ENCODE data around the gene FAM163A.
"Not testable (repeated sequence)": the region's sequence is repeated elsewhere in the genome, so short reads cannot be mapped to it uniquely, and the experiment has no call there.

The FAM163A gene

DNA sequence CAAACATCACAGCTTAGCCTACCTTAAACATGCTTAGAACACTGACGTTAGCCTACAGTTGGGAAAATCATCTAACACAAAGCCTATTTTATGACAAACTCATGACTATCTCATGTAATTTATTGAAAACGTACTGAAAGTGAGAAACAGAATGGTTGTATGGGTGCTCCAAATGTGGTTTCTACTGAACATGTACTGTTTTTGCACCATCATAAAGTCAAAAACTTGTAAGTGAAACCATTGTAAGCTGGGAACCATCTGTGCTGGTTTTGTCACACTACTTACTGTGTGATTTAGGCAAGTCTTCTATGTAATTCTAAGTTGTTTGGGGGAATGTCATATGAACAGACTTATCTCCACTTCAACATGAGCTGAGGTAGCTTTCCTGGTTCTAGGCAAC, 79.0 kb downstream of the FAM163A start:
- no CpG with 5 or more reads among the region's 2 CpGs for WGBS (ENCODE audit: insufficient coverage, insufficient read length)

DNA sequence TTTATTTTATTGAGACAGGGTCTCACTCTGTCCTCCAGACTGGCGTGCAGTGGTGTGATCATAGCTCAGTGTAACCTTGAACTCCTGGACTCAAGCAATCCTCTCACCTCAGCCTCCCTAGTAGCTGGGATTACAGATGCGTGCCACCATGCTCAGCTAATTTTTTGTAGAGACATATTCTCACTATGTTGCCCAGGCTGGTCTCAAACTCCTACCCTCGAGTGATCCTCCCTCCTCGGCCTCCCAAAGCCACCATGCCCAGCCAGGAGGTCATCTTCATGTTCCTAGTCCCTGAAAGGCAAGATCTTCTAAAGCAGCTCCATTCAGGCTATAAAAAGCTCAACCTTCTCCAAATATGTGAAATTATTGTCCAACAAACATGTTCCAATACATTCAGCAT, 80.6 kb downstream of the FAM163A start:
- Histone ChIP-seq H3K4me3 (ENCODE audit: low read length) (no peak overlapping the region), H3K27ac (ENCODE audit: low read length) (no peak overlapping the region), H3K9me3 (ENCODE audit: control insufficient read depth, insufficient read depth, low read length) (no peaks in the 10 kb centered on the region), H3K4me1 (ENCODE audit: control insufficient read depth, insufficient read depth, low read length) (no peaks in the 10 kb centered on the region), H3K36me3 (ENCODE audit: control insufficient read depth, insufficient read depth, low read length) (no peaks in the 10 kb centered on the region), H3K27me3 (ENCODE audit: control insufficient read depth, insufficient read depth, low read length) (no peaks in the 10 kb centered on the region)
- no peak for DNase-seq (ENCODE audit: low read depth, low spot score)
- no CpG with 5 or more reads among the region's 4 CpGs for WGBS (ENCODE audit: insufficient coverage, insufficient read length)

More for the DNA sequence above, 79.0 kb downstream of the FAM163A start:
- no peak for DNase-seq (ENCODE audit: low read depth, low spot score)
- no peak overlapping the region for H3K4me3 ChIP-seq (ENCODE audit: low read length)
- no peaks in the 10 kb centered on the region for H3K36me3 ChIP-seq (ENCODE audit: control insufficient read depth, insufficient read depth, low read length)
- no peaks in the 10 kb centered on the region for H3K4me1 ChIP-seq (ENCODE audit: control insufficient read depth, insufficient read depth, low read length)
- no peak overlapping the region for H3K27ac ChIP-seq (ENCODE audit: low read length)
- no peaks in the 10 kb centered on the region for H3K27me3 ChIP-seq (ENCODE audit: control insufficient read depth, insufficient read depth, low read length)
- H3K9me3 ChIP-seq (ENCODE audit: control insufficient read depth, insufficient read depth, low read length) = no peaks in the 10 kb centered on the region

GRCh38 chr1:179824265-179824664, 81.2 kb downstream of the FAM163A start:
- Histone ChIP-seq H3K27me3 (ENCODE audit: control insufficient read depth, insufficient read depth, low read length) (no peaks in the 10 kb centered on the region), H3K4me3 (ENCODE audit: low read length) (no peak overlapping the region), H3K36me3 (ENCODE audit: control insufficient read depth, insufficient read depth, low read length) (no peaks in the 10 kb centered on the region), H3K4me1 (ENCODE audit: control insufficient read depth, insufficient read depth, low read length) (no peaks in the 10 kb centered on the region), H3K27ac (ENCODE audit: low read length) (no peak overlapping the region), H3K9me3 (ENCODE audit: control insufficient read depth, insufficient read depth, low read length) (no peaks in the 10 kb centered on the region)
- no CpG with 5 or more reads among the region's 6 CpGs for WGBS (ENCODE audit: insufficient coverage, insufficient read length)
- DNase-seq (ENCODE audit: low read depth, low spot score) = no peak

DNA sequence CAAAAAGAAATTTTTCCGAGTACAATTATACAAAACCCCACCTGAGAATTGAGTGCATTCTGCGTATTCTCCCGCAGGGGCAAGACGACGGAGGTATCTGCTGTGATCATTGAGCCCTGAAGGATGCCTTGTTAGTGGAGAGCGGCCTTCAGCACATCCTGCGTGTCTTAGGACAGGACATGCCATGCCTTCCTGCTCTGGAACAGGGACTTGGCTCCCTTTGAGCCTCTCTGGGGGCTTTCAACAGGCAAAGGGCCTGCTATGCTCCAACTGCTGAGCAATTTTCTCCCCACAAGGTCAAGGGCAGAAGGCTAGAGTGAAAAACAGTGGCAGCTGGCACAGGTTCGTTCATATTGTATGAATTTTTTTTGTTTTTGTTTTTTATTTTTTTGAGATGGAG, 82.1 kb downstream of the FAM163A start:
- no CpG with 5 or more reads among the region's 8 CpGs for WGBS (ENCODE audit: insufficient coverage, insufficient read length)
- Histone ChIP-seq H3K9me3 (ENCODE audit: control insufficient read depth, insufficient read depth, low read length) (no peaks in the 10 kb centered on the region), H3K27ac (ENCODE audit: low read length) (no peak overlapping the region), H3K4me3 (ENCODE audit: low read length) (no peak overlapping the region), H3K4me1 (ENCODE audit: control insufficient read depth, insufficient read depth, low read length) (no peaks in the 10 kb centered on the region), H3K36me3 (ENCODE audit: control insufficient read depth, insufficient read depth, low read length) (no peaks in the 10 kb centered on the region), H3K27me3 (ENCODE audit: control insufficient read depth, insufficient read depth, low read length) (no peaks in the 10 kb centered on the region)
- DNase-seq (ENCODE audit: low read depth, low spot score) = no peak

DNA sequence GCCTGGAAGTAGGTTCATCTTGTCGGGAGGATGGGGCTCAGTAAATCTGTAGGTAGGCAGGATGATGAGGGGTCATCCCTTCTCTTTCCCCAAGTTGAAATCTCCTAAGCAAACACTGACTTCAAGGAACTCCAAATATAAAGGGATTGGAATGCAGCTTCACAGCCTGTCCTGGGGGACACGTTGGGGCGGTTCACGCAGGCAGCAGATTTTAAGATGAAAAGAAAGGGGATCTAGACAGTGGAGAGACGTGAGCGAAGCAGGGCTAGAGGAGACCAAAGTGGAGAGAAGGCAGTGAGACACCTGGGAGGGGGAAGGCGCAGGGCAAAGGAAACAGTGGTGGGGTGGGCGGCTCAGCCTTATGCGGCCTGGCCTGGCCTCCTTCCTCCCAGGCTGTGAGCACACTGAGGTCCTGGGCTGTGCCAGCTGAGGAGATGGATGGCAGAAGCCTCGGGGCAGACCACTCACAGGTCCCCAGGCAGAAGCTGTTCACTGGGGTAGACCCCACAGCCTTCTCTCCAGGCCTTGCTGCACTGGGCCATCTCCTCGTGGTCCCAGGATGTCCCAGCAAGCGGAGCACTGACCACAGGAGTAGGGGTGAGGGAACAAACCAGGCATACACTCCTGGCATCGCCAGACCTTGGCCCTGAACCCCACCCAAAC, 82.8 kb downstream of the FAM163A start:
- no peak overlapping the region for H3K27ac ChIP-seq (ENCODE audit: low read length)
- no peaks in the 10 kb centered on the region for H3K4me1 ChIP-seq (ENCODE audit: control insufficient read depth, insufficient read depth, low read length)
- H3K36me3 ChIP-seq (ENCODE audit: control insufficient read depth, insufficient read depth, low read length) = no peaks in the 10 kb centered on the region
- no CpG with 5 or more reads among the region's 13 CpGs for WGBS (ENCODE audit: insufficient coverage, insufficient read length)
- DNase-seq (ENCODE audit: low read depth, low spot score) = no peak
- H3K4me3 ChIP-seq (ENCODE audit: low read length) = no peak overlapping the region
- no peaks in the 10 kb centered on the region for H3K9me3 ChIP-seq (ENCODE audit: control insufficient read depth, insufficient read depth, low read length)
- no peaks in the 10 kb centered on the region for H3K27me3 ChIP-seq (ENCODE audit: control insufficient read depth, insufficient read depth, low read length)

DNA sequence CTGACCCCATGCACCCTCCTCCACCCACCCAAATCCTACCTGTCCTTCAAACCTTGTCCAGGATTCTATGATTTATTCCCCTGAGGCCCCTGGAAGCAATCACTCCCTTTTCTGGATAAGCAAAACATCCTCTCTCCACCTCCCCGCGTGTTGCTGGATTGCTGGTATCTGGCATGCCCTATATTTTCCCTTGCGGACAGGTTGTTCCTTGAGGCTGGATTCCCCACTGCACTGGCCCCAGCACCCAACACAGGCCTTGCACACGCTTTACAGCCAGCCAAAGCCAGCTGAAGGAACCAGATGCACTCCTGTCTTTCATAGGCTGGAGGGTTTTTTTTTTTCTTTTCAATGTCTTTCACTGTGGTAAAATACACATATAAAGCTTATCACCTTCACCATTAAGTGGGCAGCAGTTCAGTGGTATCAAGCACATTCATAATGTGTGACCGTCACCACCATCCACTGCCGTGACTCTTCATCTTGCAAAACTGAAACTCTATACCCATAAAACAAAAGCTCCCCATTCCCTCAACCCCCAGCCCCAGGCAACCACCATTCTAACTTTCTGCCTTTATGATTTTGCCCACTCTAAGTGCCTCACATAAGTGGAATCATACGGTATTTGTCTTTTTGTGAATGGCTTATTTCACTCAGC, 83.7 kb downstream of the FAM163A start:
- Histone ChIP-seq H3K27ac (ENCODE audit: low read length) (no peak overlapping the region), H3K27me3 (ENCODE audit: control insufficient read depth, insufficient read depth, low read length) (no peaks in the 10 kb centered on the region), H3K4me1 (ENCODE audit: control insufficient read depth, insufficient read depth, low read length) (peaks cover under 1% of the 10 kb centered on the region; the same call in 1 of the 2 replicates), H3K4me3 (ENCODE audit: low read length) (no peak overlapping the region), H3K36me3 (ENCODE audit: control insufficient read depth, insufficient read depth, low read length) (no peaks in the 10 kb centered on the region), H3K9me3 (ENCODE audit: control insufficient read depth, insufficient read depth, low read length) (no peaks in the 10 kb centered on the region)
- DNase-seq (ENCODE audit: low read depth, low spot score) = no peak
- WGBS (ENCODE audit: insufficient coverage, insufficient read length) = no CpG with 5 or more reads among the region's 7 CpGs

- H3K27me3 ChIP-seq (ENCODE audit: control insufficient read depth, insufficient read depth, low read length) = no peaks in the 10 kb centered on the region
Measured at GRCh38 chr1:179828554-179829110, 85.5 kb downstream of the FAM163A start.

GRCh38 chr1:179831225-179831624, 88.1 kb downstream of the FAM163A start:
- H3K4me3 ChIP-seq (ENCODE audit: low read length) = no peak overlapping the region
- peaks cover 1% of the 10 kb centered on the region; the same call in 1 of the 2 replicates for H3K4me1 ChIP-seq (ENCODE audit: control insufficient read depth, insufficient read depth, low read length)
- no CpG with 5 or more reads among the region's 3 CpGs for WGBS (ENCODE audit: insufficient coverage, insufficient read length)
- H3K36me3 ChIP-seq (ENCODE audit: control insufficient read depth, insufficient read depth, low read length) = no peaks in the 10 kb centered on the region
- no peaks in the 10 kb centered on the region for H3K27me3 ChIP-seq (ENCODE audit: control insufficient read depth, insufficient read depth, low read length)
- DNase-seq (ENCODE audit: low read depth, low spot score) = no peak
- no peak overlapping the region for H3K27ac ChIP-seq (ENCODE audit: low read length)
- H3K9me3 ChIP-seq (ENCODE audit: control insufficient read depth, insufficient read depth, low read length) = no peaks in the 10 kb centered on the region

More at GRCh38 chr1:179828554-179829110, 85.5 kb downstream of the FAM163A start:
- WGBS (ENCODE audit: insufficient coverage, insufficient read length) = no CpG with 5 or more reads among the region's 9 CpGs
- DNase-seq (ENCODE audit: low read depth, low spot score) = no peak
- H3K27ac ChIP-seq (ENCODE audit: low read length) = no peak overlapping the region
- H3K36me3 ChIP-seq (ENCODE audit: control insufficient read depth, insufficient read depth, low read length) = no peaks in the 10 kb centered on the region
- H3K4me1 ChIP-seq (ENCODE audit: control insufficient read depth, insufficient read depth, low read length) = peaks cover 1% of the 10 kb centered on the region; the same call in 1 of the 2 replicates
- H3K9me3 ChIP-seq (ENCODE audit: control insufficient read depth, insufficient read depth, low read length) = no peaks in the 10 kb centered on the region
- H3K4me3 ChIP-seq (ENCODE audit: low read length) = no peak overlapping the region

- Histone ChIP-seq H3K36me3 (ENCODE audit: control insufficient read depth, insufficient read depth, low read length) (no peaks in the 10 kb centered on the region), H3K4me3 (ENCODE audit: low read length) (no peak overlapping the region), H3K27me3 (ENCODE audit: control insufficient read depth, insufficient read depth, low read length) (no peaks in the 10 kb centered on the region), H3K27ac (ENCODE audit: low read length) (no peak overlapping the region), H3K9me3 (ENCODE audit: control insufficient read depth, insufficient read depth, low read length) (no peaks in the 10 kb centered on the region), H3K4me1 (ENCODE audit: control insufficient read depth, insufficient read depth, low read length) (peaks cover 1% of the 10 kb centered on the region; the same call in 1 of the 2 replicates)
- WGBS (ENCODE audit: insufficient coverage, insufficient read length) = no CpG with 5 or more reads among the region's 9 CpGs
- no peak for DNase-seq (ENCODE audit: low read depth, low spot score)
Measured at GRCh38 chr1:179831852-179832699, 89.0 kb downstream of the FAM163A start.

DNA sequence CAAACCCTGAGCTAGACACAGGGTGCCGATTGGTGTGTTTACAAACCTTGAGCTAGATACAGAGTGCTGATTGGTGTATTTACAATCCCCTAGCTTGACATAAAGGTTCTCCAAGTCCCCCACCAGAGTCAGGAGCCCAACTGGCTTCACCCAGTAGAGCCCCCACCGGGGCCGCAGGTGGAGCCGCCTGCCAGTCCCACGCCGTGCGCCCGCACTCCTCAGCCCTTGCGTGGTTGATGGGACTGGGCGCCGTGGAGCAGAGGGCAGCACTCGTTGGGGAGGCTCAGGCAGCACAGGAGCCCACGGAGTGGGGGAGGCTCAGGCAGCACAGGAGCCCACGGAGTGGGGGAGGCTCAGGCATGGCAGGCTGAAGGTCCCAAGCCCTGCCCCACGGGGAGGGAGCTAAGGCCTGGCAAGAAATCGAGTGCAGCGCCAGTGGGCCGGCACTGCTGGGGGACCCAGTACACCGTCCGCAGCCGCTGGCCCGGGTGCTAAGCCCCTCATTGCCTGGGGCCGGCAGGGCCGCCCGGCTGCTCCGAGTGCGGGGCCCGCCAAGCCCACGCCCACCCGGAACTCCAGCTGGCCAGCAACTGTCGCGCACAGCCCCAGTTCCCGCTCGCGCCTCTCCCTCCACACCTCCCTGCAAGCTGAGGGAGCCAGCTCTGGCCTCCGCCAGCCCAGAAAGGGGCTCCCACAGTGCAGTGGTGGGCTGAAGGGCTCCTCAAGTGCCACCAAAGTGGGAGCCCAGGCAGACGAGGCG, 93.8 kb downstream of the FAM163A start:
- not testable (repeated sequence) for H3K27me3 ChIP-seq (ENCODE audit: control insufficient read depth, insufficient read depth, low read length); H3K27ac ChIP-seq (ENCODE audit: low read length); H3K9me3 ChIP-seq (ENCODE audit: control insufficient read depth, insufficient read depth, low read length); H3K4me1 ChIP-seq (ENCODE audit: control insufficient read depth, insufficient read depth, low read length); DNase-seq (ENCODE audit: low read depth, low spot score); H3K4me3 ChIP-seq (ENCODE audit: low read length); H3K36me3 ChIP-seq (ENCODE audit: control insufficient read depth, insufficient read depth, low read length)
- no CpG with 5 or more reads among the region's 38 CpGs for WGBS (ENCODE audit: insufficient coverage, insufficient read length)
